ENCODE data around the gene RNF135. TPM values are rescaled to one million over a fixed set of nuclear protein-coding genes. Genes with fewer than 3 reads are reported as not detected.
A peak's percentile ranks its signal among the peaks of the same experiment; 100 is the strongest.
"Not testable (repeated sequence)": the region's sequence is repeated elsewhere in the genome, so short reads cannot be mapped to it uniquely, and the experiment has no call there.

The RNF135 gene
- total RNA-seq, 1 donor from 2014 or later: 4.2 TPM

GRCh38 chr17:31019004-31019403 is 48.2 kb downstream of the RNF135 start:
- no peak overlapping the region for H3K4me2 ChIP-seq
- no peaks in the 10 kb centered on the region for H3K36me3 ChIP-seq
- H3K27ac Mint-ChIP-seq: no peak overlapping the region
- H4K20me1 ChIP-seq (ENCODE audit: low read depth): no peaks in the 10 kb centered on the region
- no peaks in the 10 kb centered on the region for H3K27me3 ChIP-seq
- no peak overlapping the region for H3K4me3 ChIP-seq
- peaks cover 6% of the 10 kb centered on the region for H3F3A ChIP-seq (ENCODE audit: low read depth)
- no peaks in the 10 kb centered on the region for H3K9me3 ChIP-seq (ENCODE audit: low read depth)
- H3K9me3 Mint-ChIP-seq: no peaks in the 10 kb centered on the region
- no peak overlapping the region for H3K9ac ChIP-seq
- H2AFZ ChIP-seq (replicated peaks): no peak overlapping the region
- H3K4me3 Mint-ChIP-seq: no peak overlapping the region
- H3K79me2 ChIP-seq (ENCODE audit: low read depth): no peaks in the 10 kb centered on the region
- no peak overlapping the region for H3K27ac ChIP-seq
- no peak for TF ChIP-seq EZH2 (IDR thresholded peaks at IDR 0.05)
- TF ChIP-seq CTCF (IDR thresholded peaks at IDR 0.05): no peak
- no peak for TF ChIP-seq EZH2phosphoT487 (IDR thresholded peaks at IDR 0.05)
- no peaks in the 10 kb centered on the region for H3K36me3 Mint-ChIP-seq
- peaks cover 2% of the 10 kb centered on the region for H3K27me3 Mint-ChIP-seq (ENCODE audit: insufficient read depth, low read depth)
- peaks cover 10% of the 10 kb centered on the region for H3K4me1 Mint-ChIP-seq
- no peak for DNase-seq (ENCODE audit: low spot score)
- peaks cover 4% of the 10 kb centered on the region for H3K4me1 ChIP-seq

- DNase-seq (ENCODE audit: low spot score); H2AFZ ChIP-seq (replicated peaks); H3K4me3 Mint-ChIP-seq; H3K4me1 ChIP-seq; H3K27ac Mint-ChIP-seq; H4K20me1 ChIP-seq (ENCODE audit: low read depth); H3F3A ChIP-seq (ENCODE audit: low read depth); H3K9ac ChIP-seq; H3K4me1 Mint-ChIP-seq; H3K27ac ChIP-seq; H3K36me3 Mint-ChIP-seq; H3K4me3 ChIP-seq; H3K27me3 Mint-ChIP-seq (ENCODE audit: insufficient read depth, low read depth); H3K9me3 Mint-ChIP-seq; H3K36me3 ChIP-seq; H3K27me3 ChIP-seq; H3K4me2 ChIP-seq; H3K9me3 ChIP-seq (ENCODE audit: low read depth); H3K79me2 ChIP-seq (ENCODE audit: low read depth): not testable (repeated sequence)
Measured at GRCh38 chr17:31023171-31023570, 52.3 kb downstream of the RNF135 start.

- H2AFZ ChIP-seq (replicated peaks): peak overlapping the region; percentile 97
- peak overlapping the region; percentile 37 for H3K27ac ChIP-seq
- Mint-ChIP-seq H3K4me3 (no peak overlapping the region), H3K4me1 (peaks cover 17% of the 10 kb centered on the region), H3K36me3 (no peaks in the 10 kb centered on the region), H3K9me3 (no peaks in the 10 kb centered on the region), H3K27me3 (ENCODE audit: insufficient read depth, low read depth) (no peaks in the 10 kb centered on the region), H3K27ac (no peak overlapping the region)
- no peak overlapping the region for H3K9ac ChIP-seq
- H3F3A ChIP-seq (ENCODE audit: low read depth): peaks cover 5% of the 10 kb centered on the region
- TF ChIP-seq EZH2phosphoT487 (IDR thresholded peaks at IDR 0.05) (no peak), EZH2 (IDR thresholded peaks at IDR 0.05) (no peak), CTCF (IDR thresholded peaks at IDR 0.05) (no peak)
- DNase-seq (ENCODE audit: low spot score): no peak
- no peaks in the 10 kb centered on the region for H3K27me3 ChIP-seq
- no peaks in the 10 kb centered on the region for H3K79me2 ChIP-seq (ENCODE audit: low read depth)
- no peaks in the 10 kb centered on the region for H3K36me3 ChIP-seq
- H3K9me3 ChIP-seq (ENCODE audit: low read depth): no peaks in the 10 kb centered on the region
- peak overlapping the region; percentile 22 for H3K4me2 ChIP-seq
- peaks cover 12% of the 10 kb centered on the region for H3K4me1 ChIP-seq
- H3K4me3 ChIP-seq: no peak overlapping the region
- H4K20me1 ChIP-seq (ENCODE audit: low read depth): no peaks in the 10 kb centered on the region
Measured at GRCh38 chr17:31031841-31032240, 61.0 kb downstream of the RNF135 start.

- H3F3A ChIP-seq (ENCODE audit: low read depth); H4K20me1 ChIP-seq (ENCODE audit: low read depth); H3K27me3 Mint-ChIP-seq (ENCODE audit: insufficient read depth, low read depth); H3K4me3 ChIP-seq; H2AFZ ChIP-seq (replicated peaks); H3K27ac Mint-ChIP-seq; H3K27ac ChIP-seq; H3K79me2 ChIP-seq (ENCODE audit: low read depth); H3K4me3 Mint-ChIP-seq; H3K9ac ChIP-seq; H3K27me3 ChIP-seq; H3K36me3 Mint-ChIP-seq; H3K4me2 ChIP-seq; H3K9me3 ChIP-seq (ENCODE audit: low read depth); H3K9me3 Mint-ChIP-seq; DNase-seq (ENCODE audit: low spot score); H3K36me3 ChIP-seq: not testable (repeated sequence)
- H3K4me1 Mint-ChIP-seq: peaks cover 17% of the 10 kb centered on the region
- peaks cover 12% of the 10 kb centered on the region for H3K4me1 ChIP-seq
Measured at GRCh38 chr17:31035611-31036010, 64.8 kb downstream of the RNF135 start.

GRCh38 chr17:31040837-31041236 is 70.0 kb downstream of the RNF135 start:
- H3K79me2 ChIP-seq (ENCODE audit: low read depth); H3K4me3 Mint-ChIP-seq; H3K4me2 ChIP-seq; H3K4me1 ChIP-seq; H3K4me1 Mint-ChIP-seq; H3K27me3 Mint-ChIP-seq (ENCODE audit: insufficient read depth, low read depth); DNase-seq (ENCODE audit: low spot score); H3F3A ChIP-seq (ENCODE audit: low read depth); H3K27ac ChIP-seq; H3K9me3 ChIP-seq (ENCODE audit: low read depth); H3K27ac Mint-ChIP-seq; H3K9ac ChIP-seq; H2AFZ ChIP-seq (replicated peaks); H3K27me3 ChIP-seq; H4K20me1 ChIP-seq (ENCODE audit: low read depth); H3K4me3 ChIP-seq; H3K36me3 ChIP-seq; H3K9me3 Mint-ChIP-seq; H3K36me3 Mint-ChIP-seq: not testable (repeated sequence)

GRCh38 chr17:31042378-31042777 is 71.5 kb downstream of the RNF135 start:
- H3F3A ChIP-seq (ENCODE audit: low read depth); H3K27ac ChIP-seq; H3K9me3 ChIP-seq (ENCODE audit: low read depth); H3K27me3 ChIP-seq; H3K4me3 ChIP-seq; H3K9ac ChIP-seq; H3K36me3 ChIP-seq; H3K79me2 ChIP-seq (ENCODE audit: low read depth); H3K27me3 Mint-ChIP-seq (ENCODE audit: insufficient read depth, low read depth); H3K36me3 Mint-ChIP-seq; DNase-seq (ENCODE audit: low spot score); H3K4me1 Mint-ChIP-seq; H3K4me2 ChIP-seq; H3K9me3 Mint-ChIP-seq; H2AFZ ChIP-seq (replicated peaks); H3K4me3 Mint-ChIP-seq; H4K20me1 ChIP-seq (ENCODE audit: low read depth); H3K4me1 ChIP-seq: not testable (repeated sequence)
- peak overlapping the region; percentile 22 for H3K27ac Mint-ChIP-seq

GRCh38 chr17:31046856-31047425 is 76.1 kb downstream of the RNF135 start:
- not testable (repeated sequence) for H3K79me2 ChIP-seq (ENCODE audit: low read depth); DNase-seq (ENCODE audit: low spot score); H3K27me3 ChIP-seq; H3K4me1 ChIP-seq; H3K27me3 Mint-ChIP-seq (ENCODE audit: insufficient read depth, low read depth); H3F3A ChIP-seq (ENCODE audit: low read depth); H3K4me1 Mint-ChIP-seq; H2AFZ ChIP-seq (replicated peaks); H4K20me1 ChIP-seq (ENCODE audit: low read depth); H3K36me3 ChIP-seq; H3K4me3 ChIP-seq; H3K9me3 ChIP-seq (ENCODE audit: low read depth); H3K36me3 Mint-ChIP-seq; H3K9ac ChIP-seq; H3K27ac Mint-ChIP-seq; H3K4me2 ChIP-seq; H3K27ac ChIP-seq; H3K4me3 Mint-ChIP-seq
- peaks cover 18% of the 10 kb centered on the region for H3K9me3 Mint-ChIP-seq

Measured in neural progenitor cell (in vitro differentiated cells).